MM.1S (cell line): ENCODE measurements around the gene SCN1A.

Source experiments
- DNase-seq: peaks from one replicate; pipeline ENCODE4 v3.0.0-alpha.2; 2015
- H2AFZ ChIP-seq: fragments of 300-600 bp; sonication (generic); 2 replicates; pipeline ENCODE4 v1.6.0; 2016; ENCODE audit warnings: antibody characterized with exemption, low read length
- H3F3A ChIP-seq: fragments of 300-600 bp; sonication (generic); 2 replicates; pipeline ENCODE4 v1.6.1; 2016; ENCODE audit warnings: mild to moderate bottlenecking, antibody characterized with exemption, low read length, moderate library complexity, mixed read lengths; ENCODE audit not compliant: insufficient read depth
- H3K27ac ChIP-seq: fragments of 300-600 bp; sonication (generic); 2 replicates; pipeline ENCODE4 v1.5.1; 2016; ENCODE audit warnings: mild to moderate bottlenecking, low read length
- H3K27me3 ChIP-seq: fragments of 300-600 bp; sonication (generic); replicated peaks from 2 replicates; pipeline ENCODE4 v1.6.0; 2016; ENCODE audit warnings: low read length; ENCODE audit not compliant: insufficient read depth
- H3K36me3 ChIP-seq: fragments of 300-600 bp; sonication (generic); replicated peaks from 2 replicates; pipeline ENCODE4 v1.6.1; 2016; ENCODE audit warnings: mild to moderate bottlenecking, low read length, mixed read lengths; ENCODE audit not compliant: insufficient read depth
- H3K4me1 ChIP-seq: fragments of 300-600 bp; sonication (generic); 2 replicates; pipeline ENCODE4 v1.6.1; 2016; ENCODE audit warnings: low read length, mixed read lengths
- H3K4me2 ChIP-seq: fragments of 300-600 bp; sonication (generic); 2 replicates; pipeline ENCODE4 v1.6.0; 2016; ENCODE audit warnings: low read depth, low read length
- H3K4me3 ChIP-seq: fragments of 300-600 bp; sonication (generic); 2 replicates; pipeline ENCODE4 v1.5.1; 2016; ENCODE audit warnings: low read length, mixed read lengths
- H3K79me2 ChIP-seq: fragments of 300-600 bp; sonication (generic); 2 replicates; pipeline ENCODE4 v1.6.1; 2016; ENCODE audit warnings: mixed run types, low read length, mixed read lengths
- H3K9ac ChIP-seq: fragments of 300-600 bp; sonication (generic); 2 replicates; pipeline ENCODE4 v1.6.1; 2016; ENCODE audit warnings: low read length, mixed read lengths
- H3K9me2 ChIP-seq: fragments of 300-600 bp; sonication (generic); replicated peaks from 2 replicates; pipeline ENCODE4 v1.6.1; 2016; ENCODE audit warnings: mild to moderate bottlenecking, low read length, mixed read lengths; ENCODE audit not compliant: insufficient read depth
- H3K9me3 ChIP-seq: fragments of 300-600 bp; sonication (generic); replicated peaks from 2 replicates; pipeline ENCODE4 v1.6.1; 2016; ENCODE audit warnings: mild to moderate bottlenecking, low read length, mixed read lengths; ENCODE audit not compliant: insufficient read depth
- H4K20me1 ChIP-seq: fragments of 300-600 bp; sonication (generic); 2 replicates; pipeline ENCODE4 v1.6.1; 2016; ENCODE audit warnings: mild to moderate bottlenecking, low read length, moderate library complexity, mixed read lengths; ENCODE audit not compliant: insufficient read depth
- CTCF ChIP-seq: fragments of 300-600 bp; sonication (generic); IDR thresholded peaks from 2 replicates; pipeline ENCODE4 v1.5.1; 2016; ENCODE audit warnings: antibody characterized with exemption, low read length, mixed read lengths
- EZH2 ChIP-seq: fragments of 300-600 bp; sonication (generic); optimal IDR thresholded peaks from 2 replicates; pipeline ENCODE3; 2017; ENCODE audit warnings: low read depth, mild to moderate bottlenecking, antibody characterized with exemption, low read length, mixed read lengths
- EZH2phosphoT487 ChIP-seq: fragments of 300-600 bp; sonication (generic); IDR thresholded peaks from 2 replicates; pipeline ENCODE4 v1.6.1; 2018; ENCODE audit warnings: antibody characterized with exemption, low read length

The SCN1A gene

GRCh38 chr2:166092889-166093288, 34.9 kb downstream of the SCN1A start:
- no peaks in the 10 kb centered on the region for H3F3A ChIP-seq
- no peak for DNase-seq
- no peak overlapping the region for H3K4me2 ChIP-seq
- no peaks in the 10 kb centered on the region for H3K9me3 ChIP-seq
- no peaks in the 10 kb centered on the region for H3K9me2 ChIP-seq
- H3K9ac ChIP-seq, result no peak overlapping the region
- H3K27me3 ChIP-seq, result no peaks in the 10 kb centered on the region
- H4K20me1 ChIP-seq, result no peaks in the 10 kb centered on the region
- no peaks in the 10 kb centered on the region for H3K4me1 ChIP-seq
- no peak overlapping the region for H3K4me3 ChIP-seq
- no peaks in the 10 kb centered on the region for H3K79me2 ChIP-seq
- no peak overlapping the region for H3K27ac ChIP-seq
- no peaks in the 10 kb centered on the region for H3K36me3 ChIP-seq
- H2AFZ ChIP-seq, result no peak overlapping the region
- no peak for TF ChIP-seq CTCF
- TF ChIP-seq EZH2phosphoT487, result no peak
- no peak for TF ChIP-seq EZH2

- no peak overlapping the region for H2AFZ ChIP-seq
- no peak for DNase-seq
- H3K9me2 ChIP-seq, result no peaks in the 10 kb centered on the region
- no peak overlapping the region for H3K4me3 ChIP-seq
- H3F3A ChIP-seq, result no peaks in the 10 kb centered on the region
- no peaks in the 10 kb centered on the region for H3K36me3 ChIP-seq
- no peaks in the 10 kb centered on the region for H3K4me1 ChIP-seq
- no peak overlapping the region for H3K9ac ChIP-seq
- H3K27me3 ChIP-seq, result no peaks in the 10 kb centered on the region
- no peak overlapping the region for H3K4me2 ChIP-seq
- no peak for TF ChIP-seq CTCF
- TF ChIP-seq EZH2, result no peak
- no peak for TF ChIP-seq EZH2phosphoT487
- H3K79me2 ChIP-seq, result no peaks in the 10 kb centered on the region
- no peaks in the 10 kb centered on the region for H3K9me3 ChIP-seq
- no peak overlapping the region for H3K27ac ChIP-seq
- no peaks in the 10 kb centered on the region for H4K20me1 ChIP-seq
Observed at GRCh38 chr2:166091439-166091838, 36.4 kb downstream of the SCN1A start.

- Histone ChIP-seq H4K20me1 (no peaks in the 10 kb centered on the region), H3F3A (no peaks in the 10 kb centered on the region), H3K4me2 (no peak overlapping the region), H3K4me1 (no peaks in the 10 kb centered on the region), H3K9me2 (no peaks in the 10 kb centered on the region), H3K9ac (no peak overlapping the region), H3K27ac (no peak overlapping the region), H2AFZ (no peak overlapping the region), H3K27me3 (no peaks in the 10 kb centered on the region), H3K9me3 (no peaks in the 10 kb centered on the region), H3K36me3 (no peaks in the 10 kb centered on the region), H3K4me3 (no peak overlapping the region), H3K79me2 (no peaks in the 10 kb centered on the region)
- no peak for DNase-seq
- TF ChIP-seq EZH2 (no peak), EZH2phosphoT487 (no peak), CTCF (no peak)
Observed at GRCh38 chr2:166090908-166091307, 36.9 kb downstream of the SCN1A start.
